CD14-positive monocyte (primary cell): ENCODE measurements around the gene ADGB. TPM values are rescaled to one million over a fixed set of nuclear protein-coding genes. Genes with fewer than 3 reads are reported as not detected.

Source experiments
- DNase-seq, 3 donors: peaks; one replicate each; pipeline ENCODE4 v3.0.0-alpha.2; 2011 to 2022
- H2AFZ ChIP-seq: 2 replicates; pipeline ENCODE4 v1.6.0; 2012; ENCODE audit warnings: mild to moderate bottlenecking, low read depth, low read length, inconsistent platforms; ENCODE audit not compliant: insufficient read depth, poor library complexity, severe bottlenecking
- H3K27ac ChIP-seq, 2 donors: 1 replicate in 1 of 2; 2 replicates in 1 of 2; pipeline ENCODE4 v1.5.1; 2012 to 2013; ENCODE audit warnings: low read length in 2 of 2, control low read depth in 1 of 2, inconsistent platforms in 1 of 2, low read depth in 1 of 2, mild to moderate bottlenecking in 1 of 2
- H3K27me3 ChIP-seq, 2 donors: one replicate each; pipeline versions ENCODE4 v1.6.0 to v1.6.1; 2011 to 2013; ENCODE audit warnings: low read length in 2 of 2; ENCODE audit not compliant: control insufficient read depth in 2 of 2, insufficient read depth in 2 of 2
- H3K36me3 ChIP-seq, 2 donors: replicated peaks in 1 of 2; 1 replicate in 1 of 2; 2 replicates in 1 of 2; pipeline versions ENCODE4 v1.5.1 to v1.6.1; 2012 to 2013; ENCODE audit warnings: low read length in 2 of 2, control low read depth in 1 of 2, inconsistent platforms in 1 of 2, mild to moderate bottlenecking in 1 of 2; ENCODE audit not compliant: insufficient read depth in 2 of 2, control insufficient read depth in 1 of 2
- H3K4me1 ChIP-seq, 2 donors: 1 replicate in 1 of 2; 2 replicates in 1 of 2; pipeline versions ENCODE4 v1.5.1 to v1.6.1; 2012 to 2013; ENCODE audit warnings: low read length in 2 of 2, control low read depth in 1 of 2, inconsistent platforms in 1 of 2, mild to moderate bottlenecking in 1 of 2, moderate library complexity in 1 of 2; ENCODE audit not compliant: insufficient read depth in 2 of 2, control insufficient read depth in 1 of 2
- H3K4me2 ChIP-seq: replicated peaks from 2 replicates; pipeline ENCODE3; 2012; ENCODE audit warnings: low read length, moderate library complexity, mild to moderate bottlenecking; ENCODE audit not compliant: poor library complexity, severe bottlenecking; ENCODE audit errors: extremely low read depth
- H3K4me3 ChIP-seq, 3 experiments: fragments of 200-600 bp in 1 of 3; sonication (generic) in 1 of 3; replicated peaks in 1 of 3; 1 replicate in 2 of 3; 2 replicates in 1 of 3; pipeline ENCODE4 v1.5.1; 2011 to 2013; ENCODE audit warnings: low read length in 3 of 3, mild to moderate bottlenecking in 3 of 3, control low read depth in 2 of 3, low read depth in 2 of 3, inconsistent platforms in 1 of 3, moderate library complexity in 1 of 3
- H3K79me2 ChIP-seq: 2 replicates; pipeline ENCODE4 v1.6.0; 2012; ENCODE audit warnings: mild to moderate bottlenecking, control low read depth, inconsistent platforms, low read length, moderate library complexity; ENCODE audit not compliant: insufficient read depth
- H3K9ac ChIP-seq: 2 replicates; pipeline ENCODE4 v1.6.0; 2017; ENCODE audit warnings: low read length, mild to moderate bottlenecking; ENCODE audit not compliant: insufficient read depth, poor library complexity, severe bottlenecking
- H3K9me3 ChIP-seq, 2 donors: replicated peaks in 1 of 2; 1 replicate in 1 of 2; 2 replicates in 1 of 2; pipeline versions ENCODE4 v1.5.1 to v1.6.1; 2012 to 2013; ENCODE audit warnings: low read length in 2 of 2, control low read depth in 1 of 2; ENCODE audit not compliant: control insufficient read depth in 1 of 2, insufficient read depth in 1 of 2
- H4K20me1 ChIP-seq: 2 replicates; pipeline ENCODE4 v1.6.0; 2012; ENCODE audit warnings: mild to moderate bottlenecking, low read length, control low read depth, moderate library complexity; ENCODE audit not compliant: insufficient read depth
- H3K27ac Mint-ChIP-seq, 7 donors: one replicate each; pipeline ENCODE4 v1.8.0; 2020; ENCODE audit warnings: mild to moderate bottlenecking in 7 of 7, mixed read lengths in 7 of 7, moderate library complexity in 6 of 7, inconsistent platforms in 2 of 7
- H3K27me3 Mint-ChIP-seq, 3 donors: one replicate each; pipeline ENCODE4 v1.8.0; 2021 to 2022; ENCODE audit warnings: low read depth in 3 of 3, mild to moderate bottlenecking in 3 of 3, mixed read lengths in 3 of 3, moderate library complexity in 3 of 3, inconsistent platforms in 1 of 3
- H3K36me3 Mint-ChIP-seq, 2 donors: one replicate each; pipeline ENCODE4 v1.8.0; 2020; ENCODE audit warnings: mixed read lengths in 2 of 2, inconsistent platforms in 1 of 2, mild to moderate bottlenecking in 1 of 2
- H3K4me1 Mint-ChIP-seq: one replicate; pipeline ENCODE4 v1.8.0; 2020; ENCODE audit warnings: mild to moderate bottlenecking, mixed read lengths
- H3K4me3 Mint-ChIP-seq, 2 donors: one replicate each; pipeline ENCODE4 v1.8.0; 2020; ENCODE audit warnings: mild to moderate bottlenecking in 2 of 2, mixed read lengths in 2 of 2, moderate library complexity in 1 of 2
- H3K9me3 Mint-ChIP-seq, 7 donors: one replicate each; pipeline ENCODE4 v1.8.0; 2020 to 2022; ENCODE audit warnings: mixed read lengths in 7 of 7, mild to moderate bottlenecking in 6 of 7, moderate library complexity in 6 of 7, inconsistent platforms in 2 of 7
- CTCF ChIP-seq: fragments of 200-600 bp; IDR thresholded peaks from one replicate; pipeline ENCODE4 v1.8.0; 2022; ENCODE audit warnings: antibody characterized with exemption, mild to moderate bottlenecking
- WGBS: methylation state at CpG from one replicate; pipeline ENCODE4 v1.1.5; 2013; ENCODE audit warnings: missing lambda C conversion rate; ENCODE audit not compliant: insufficient coverage; 5-methylcytosine and 5-hydroxymethylcytosine counted together
- intact Hi-C, 2 donors: fragments of 100-400 bp; cut with micrococcal nuclease; formaldehyde crosslinking; loops; one replicate each; pipeline versions ENCODE4 v1.15.0 to v1.15.1; 2023
- polyA plus RNA-seq, 3 donors: library from polyadenylated mRNA; depleted of rRNA in 1 of 3; unstranded in 2 of 3; stranded (reverse) in 1 of 3; fragments of 300-500 nt in 2 of 3; fragments of >200 nt in 1 of 3; fragmentation: Illumina TruSeq in 2 of 3; gene quantifications; 1 replicate in 2 of 3; 2 replicates in 1 of 3; pipeline ENCODE4 v1.2.3, GENCODE V29; 2012 to 2021

The ADGB gene
- polyA plus RNA-seq, 3 donors, result 0.01 TPM; not detected in 2

GRCh38 chr6:146753306-146753705, 154.5 kb downstream of the ADGB start:
- no peak for TF ChIP-seq CTCF
- H3K4me1 Mint-ChIP-seq, result no peaks in the 10 kb centered on the region
- WGBS, result no CpG with 5 or more reads among the region's 2 CpGs

DNA sequence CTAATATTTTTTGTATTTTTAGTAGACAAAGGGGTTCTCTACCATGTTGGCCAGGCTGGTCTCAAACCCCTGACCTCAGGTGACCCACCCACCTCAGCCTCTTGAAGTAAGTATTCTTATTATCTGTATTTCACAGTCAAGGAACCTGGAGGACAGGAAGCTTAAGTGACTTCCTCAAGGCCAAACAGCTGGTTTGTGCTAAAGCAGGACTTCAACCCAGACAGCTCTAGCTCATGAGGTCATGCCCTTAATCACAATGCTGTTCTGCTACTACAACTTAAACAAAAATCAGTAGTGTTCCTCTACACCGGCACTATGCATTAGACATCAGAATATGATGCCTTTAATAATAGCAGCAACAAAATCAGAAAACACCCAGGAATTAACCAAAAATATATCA, 168.9 kb downstream of the ADGB start:
- Histone ChIP-seq H3K4me3 (no peak overlapping the region), H4K20me1 (no peaks in the 10 kb centered on the region), H3K27me3 (no peaks in the 10 kb centered on the region), H2AFZ (no peak overlapping the region), H3K79me2 (no peaks in the 10 kb centered on the region), H3K4me2 (no peak overlapping the region), H3K9me3 (no peaks in the 10 kb centered on the region), H3K27ac (no peak overlapping the region), H3K4me1 (peaks cover 25 to 30% of the 10 kb centered on the region in 2 donors), H3K36me3 (no peaks in the 10 kb centered on the region), H3K9ac (no peak overlapping the region)
- no peak for TF ChIP-seq CTCF
- WGBS, result 88% methylated on average over 1 of the region's 1 CpG
- Mint-ChIP-seq H3K4me3 (no peak overlapping the region), H3K36me3 (no peaks in the 10 kb centered on the region), H3K27me3 (peaks cover 0 to 1% (median 0%) of the 10 kb centered on the region in 3 donors), H3K27ac (no peak overlapping the region), H3K9me3 (no peaks in the 10 kb centered on the region), H3K4me1 (peaks cover 33% of the 10 kb centered on the region)
- intact Hi-C loops, result no loop called here
- peak in 2 of 3 donors; percentile 1 to 7 for DNase-seq

More at GRCh38 chr6:146753306-146753705, 154.5 kb downstream of the ADGB start:
- Histone ChIP-seq H3K4me1 (no peaks in the 10 kb centered on the region), H3K27ac (no peak overlapping the region), H3K79me2 (no peaks in the 10 kb centered on the region), H3K27me3 (no peaks in the 10 kb centered on the region), H4K20me1 (no peaks in the 10 kb centered on the region), H3K4me2 (no peak overlapping the region), H3K9me3 (peaks cover 0 to 5% of the 10 kb centered on the region in 2 donors), H2AFZ (no peak overlapping the region), H3K36me3 (no peaks in the 10 kb centered on the region), H3K4me3 (no peak overlapping the region), H3K9ac (no peak overlapping the region)
- Mint-ChIP-seq H3K27ac (no peak overlapping the region), H3K27me3 (peaks cover 0 to 6% (median 0%) of the 10 kb centered on the region in 3 donors), H3K9me3 (peaks cover 3 to 13% (median 11%) of the 10 kb centered on the region in 7 donors), H3K4me3 (no peak overlapping the region), H3K36me3 (no peaks in the 10 kb centered on the region)
- intact Hi-C loops, result no loop called here
- DNase-seq, result no peak
